Epithelial cell of proximal tubule (primary cell): ENCODE data around the gene CDH12. TPM values are rescaled to one million over a fixed set of nuclear protein-coding genes. Genes with fewer than 3 reads are reported as not detected.

Source experiments
- DNase-seq: peaks from one replicate; pipeline ENCODE4 v3.0.0-alpha.2; 2011; ENCODE audit warnings: low read depth
- H3K4me3 ChIP-seq: 2 replicates; pipeline ENCODE4 v1.5.1; 2011; ENCODE audit warnings: low read depth, mild to moderate bottlenecking, low read length
- total RNA-seq: library from RNA; depleted of rRNA; stranded (reverse); fragments of >200 nt; gene quantifications from 2 replicates; pipeline ENCODE4 v1.2.3, GENCODE V29; 2015
- TF ChIP-seq, protein P1 (sequence below): conservative IDR thresholded peaks from 2 replicates; pipeline ENCODE4 v1.5.1; 2012; ENCODE audit warnings: low read depth, mild to moderate bottlenecking, low read length

CDH12 gene
- total RNA-seq, 1 donor from 2014 or later = not detected

DNA sequence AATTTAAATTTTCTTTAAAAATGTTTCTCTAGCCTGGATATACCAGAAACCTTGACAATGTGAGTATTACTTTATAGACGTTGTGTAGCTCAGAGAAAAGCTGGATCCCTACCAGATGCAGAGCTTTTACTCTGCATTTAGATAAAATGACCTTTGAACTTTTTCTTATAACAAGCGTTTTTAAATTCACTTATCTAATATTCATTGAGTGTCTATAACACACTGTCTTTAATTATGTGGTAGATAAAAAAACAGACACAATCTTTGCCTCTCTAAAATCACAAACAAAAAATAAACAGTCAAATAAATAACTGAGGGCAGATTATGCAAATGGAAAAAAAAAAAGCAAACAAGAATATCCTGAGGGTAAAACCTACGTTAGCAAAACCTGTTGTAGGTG lies 773.6 kb downstream of the CDH12 start:
- TF ChIP-seq, protein P1, sequence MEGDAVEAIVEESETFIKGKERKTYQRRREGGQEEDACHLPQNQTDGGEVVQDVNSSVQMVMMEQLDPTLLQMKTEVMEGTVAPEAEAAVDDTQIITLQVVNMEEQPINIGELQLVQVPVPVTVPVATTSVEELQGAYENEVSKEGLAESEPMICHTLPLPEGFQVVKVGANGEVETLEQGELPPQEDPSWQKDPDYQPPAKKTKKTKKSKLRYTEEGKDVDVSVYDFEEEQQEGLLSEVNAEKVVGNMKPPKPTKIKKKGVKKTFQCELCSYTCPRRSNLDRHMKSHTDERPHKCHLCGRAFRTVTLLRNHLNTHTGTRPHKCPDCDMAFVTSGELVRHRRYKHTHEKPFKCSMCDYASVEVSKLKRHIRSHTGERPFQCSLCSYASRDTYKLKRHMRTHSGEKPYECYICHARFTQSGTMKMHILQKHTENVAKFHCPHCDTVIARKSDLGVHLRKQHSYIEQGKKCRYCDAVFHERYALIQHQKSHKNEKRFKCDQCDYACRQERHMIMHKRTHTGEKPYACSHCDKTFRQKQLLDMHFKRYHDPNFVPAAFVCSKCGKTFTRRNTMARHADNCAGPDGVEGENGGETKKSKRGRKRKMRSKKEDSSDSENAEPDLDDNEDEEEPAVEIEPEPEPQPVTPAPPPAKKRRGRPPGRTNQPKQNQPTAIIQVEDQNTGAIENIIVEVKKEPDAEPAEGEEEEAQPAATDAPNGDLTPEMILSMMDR = no peak
- H3K4me3 ChIP-seq = no peak overlapping the region
- DNase-seq = no peak

GRCh38 chr5:22079002-22079401 lies 774.1 kb downstream of the CDH12 start:
- no peak overlapping the region for H3K4me3 ChIP-seq
- TF ChIP-seq, protein P1 = no peak
- DNase-seq = no peak

GRCh38 chr5:22076586-22076985 lies 776.6 kb downstream of the CDH12 start:
- H3K4me3 ChIP-seq = no peak overlapping the region
- TF ChIP-seq, protein P1 = no peak
- no peak for DNase-seq

DNA sequence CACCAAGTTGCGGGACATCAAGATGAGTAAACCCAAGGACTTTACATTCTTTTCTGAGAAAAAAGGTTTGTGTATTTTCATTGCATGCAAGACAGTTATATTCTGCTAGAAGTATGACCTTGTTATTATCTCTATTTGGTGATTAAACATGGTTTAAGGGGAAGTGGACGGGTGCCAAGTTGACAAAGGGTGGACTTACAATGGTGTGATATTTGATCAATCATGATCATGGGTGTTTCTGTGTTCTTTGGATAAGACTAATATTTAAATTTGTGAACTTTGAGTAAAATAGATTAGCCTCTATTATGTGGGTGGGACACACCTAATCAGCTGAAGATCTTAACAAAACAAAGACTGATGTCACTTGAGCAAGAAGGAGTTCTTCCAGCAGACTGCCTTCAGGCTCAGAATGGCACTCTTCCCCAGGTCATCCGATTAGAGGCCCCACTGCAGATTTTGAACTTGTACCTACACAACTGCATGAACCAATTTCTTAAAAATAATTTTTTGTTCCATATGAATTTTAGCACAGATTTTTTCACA lies 782.9 kb downstream of the CDH12 start:
- TF ChIP-seq, protein P1 = no peak
- DNase-seq = no peak
- H3K4me3 ChIP-seq = no peak overlapping the region

DNA sequence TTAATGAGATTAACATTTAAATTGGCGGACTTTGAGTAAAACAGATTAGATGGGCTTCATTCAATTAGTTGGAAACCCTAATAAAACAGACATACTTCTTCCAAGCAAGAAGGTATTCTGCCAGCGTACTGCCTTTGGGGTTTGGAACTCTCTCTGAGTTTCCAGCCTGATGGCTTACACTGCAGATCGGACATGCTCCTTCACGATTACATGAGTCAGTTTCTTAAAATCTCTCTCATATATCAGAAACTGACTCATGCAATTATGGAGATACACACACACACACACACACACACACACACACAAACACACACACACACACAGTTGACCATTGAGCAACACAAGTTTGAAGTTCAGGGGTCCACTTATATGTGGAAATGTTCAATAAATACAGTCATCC lies 789.4 kb downstream of the CDH12 start:
- H3K4me3 ChIP-seq = no peak overlapping the region
- no peak for DNase-seq

DNA sequence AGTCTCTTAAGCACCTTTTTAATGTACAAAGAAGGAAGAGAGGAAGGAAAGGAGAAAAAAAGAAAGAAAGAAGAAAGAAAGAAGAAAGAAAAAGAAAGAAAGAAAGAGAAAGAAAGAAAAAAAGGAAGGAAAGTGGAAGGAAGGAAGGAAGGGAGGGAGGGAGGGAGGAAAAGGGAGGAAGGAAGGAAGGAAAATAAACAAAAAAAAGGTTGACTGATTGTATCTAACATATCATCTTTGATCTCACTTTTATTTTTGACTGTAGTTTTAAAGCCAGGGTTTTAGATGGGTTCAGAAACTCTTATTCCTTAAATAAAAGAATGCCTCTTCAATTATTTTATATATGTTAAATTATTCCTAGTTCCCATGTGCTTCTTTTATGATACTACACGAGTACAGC lies 794.5 kb downstream of the CDH12 start:
- DNase-seq = no peak
- TF ChIP-seq, protein P1 = no peak
- no peak overlapping the region for H3K4me3 ChIP-seq

More for the DNA sequence above, 789.4 kb downstream of the CDH12 start:
- TF ChIP-seq, protein P1 = no peak

- H3K4me3 ChIP-seq = no peak overlapping the region
- TF ChIP-seq, protein P1 = no peak
- no peak for DNase-seq
Observed at GRCh38 chr5:22057012-22057411, 796.1 kb downstream of the CDH12 start.
